Tibial artery (tissue), 4 donors: ENCODE data around the gene F10.

ENCODE experiments used
- DNase-seq, 2 donors: peaks; one replicate each; pipeline ENCODE4 v3.0.0-alpha.2; 2019
- H3K27ac ChIP-seq, 2 donors: fragments of 200-600 bp; sonication (generic) in 1 of 2; 1 replicate in 1 of 2; 2 replicates in 1 of 2; pipeline ENCODE4 v1.5.1; 2018 to 2019; ENCODE audit warnings: mild to moderate bottlenecking in 1 of 2
- H3K27me3 ChIP-seq, 2 donors: fragments of 200-600 bp; sonication (generic) in 1 of 2; one replicate each; pipeline versions ENCODE4 v1.5.1 to v1.6.0; 2016 to 2019
- H3K36me3 ChIP-seq, 3 donors: fragments of 200-600 bp; sonication (generic) in 2 of 3; one replicate each; pipeline ENCODE4 v1.5.1; 2016 to 2019; ENCODE audit warnings: mild to moderate bottlenecking in 2 of 3
- H3K4me1 ChIP-seq, 4 donors: fragments of 200-600 bp; sonication (generic) in 2 of 4; 1 replicate in 3 of 4; 2 replicates in 1 of 4; pipeline ENCODE4 v1.5.1; 2016 to 2019
- H3K4me3 ChIP-seq, 2 donors: fragments of 200-600 bp; sonication (generic) in 1 of 2; 1 replicate in 1 of 2; 2 replicates in 1 of 2; pipeline ENCODE4 v1.5.1; 2018 to 2019; ENCODE audit warnings: mild to moderate bottlenecking in 2 of 2
- H3K9me3 ChIP-seq, 3 donors: fragments of 200-600 bp; sonication (generic) in 1 of 3; one replicate each; pipeline ENCODE4 v1.5.1; 2016 to 2019
- intact Hi-C: fragments of 100-400 bp; cut with DNase I; formaldehyde crosslinking; loops from one replicate; pipeline ENCODE4 v1.15.0; 2023; ENCODE audit warnings: low total_unique reads
- TF ChIP-seq, protein P1 (sequence below), 2 experiments: fragments of 200-600 bp in 1 of 2; fragments of 450-650 bp in 1 of 2; IDR thresholded peaks; one replicate each; pipeline ENCODE4 v1.5.1; 2017 to 2019; ENCODE audit warnings: antibody characterized with exemption in 2 of 2, mild to moderate bottlenecking in 1 of 2, moderate library complexity in 1 of 2

Gene F10

DNA sequence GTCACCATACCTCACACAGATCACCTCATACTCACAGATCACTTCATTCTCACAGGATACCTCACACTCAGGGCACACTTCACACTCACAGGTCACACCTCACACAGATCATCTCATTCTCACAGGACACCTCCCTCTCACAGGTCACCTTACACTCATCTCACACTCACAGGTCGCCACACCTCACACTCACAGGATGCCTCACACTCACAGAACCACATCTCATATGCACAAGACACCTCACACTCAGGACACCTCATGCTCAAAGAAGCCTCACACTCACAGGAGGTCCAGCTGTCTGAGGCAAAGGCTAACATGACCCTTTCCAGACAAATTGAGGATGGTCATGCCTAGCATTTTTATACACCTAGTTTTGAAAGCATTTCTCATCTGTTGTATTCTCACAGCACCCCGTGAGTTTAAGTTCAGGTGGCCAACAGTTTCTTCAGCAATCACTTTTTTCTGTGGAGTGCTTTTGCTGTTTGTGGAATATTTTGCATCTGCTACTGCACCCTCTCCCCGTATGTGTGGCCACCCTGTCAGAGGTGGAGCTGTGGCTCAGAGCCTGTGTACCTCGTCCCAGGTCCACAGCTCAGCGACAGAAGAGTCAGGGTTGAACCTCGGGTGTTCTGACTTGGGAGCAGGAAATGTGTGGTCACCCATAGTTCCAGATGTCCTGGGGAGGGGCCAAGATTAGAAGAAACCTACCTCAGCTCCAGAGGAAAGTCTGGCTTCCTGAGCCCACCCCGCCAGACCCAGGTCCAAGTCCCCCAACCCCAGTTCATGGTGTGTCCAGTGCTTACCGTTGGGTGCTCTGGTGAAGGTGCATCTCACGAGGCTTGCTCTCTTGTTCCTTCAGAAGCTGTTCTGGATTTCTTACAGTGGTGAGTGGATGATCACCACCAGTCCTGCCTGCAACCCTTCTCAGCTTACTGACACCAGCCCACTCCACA, 9.4 kb upstream of the F10 start:
- intact Hi-C loops, result no loop called here
- Histone ChIP-seq H3K4me3 (no peak overlapping the region), H3K4me1 (peaks cover 0 to 18% (median 14%) of the 10 kb centered on the region in 4 donors), H3K9me3 (no peaks in the 10 kb centered on the region), H3K27me3 (peaks cover 0 to 31% of the 10 kb centered on the region in 2 donors), H3K36me3 (no peaks in the 10 kb centered on the region), H3K27ac (no peak overlapping the region)
- peak; percentile 10 to 35 for DNase-seq
- TF ChIP-seq, protein P1, sequence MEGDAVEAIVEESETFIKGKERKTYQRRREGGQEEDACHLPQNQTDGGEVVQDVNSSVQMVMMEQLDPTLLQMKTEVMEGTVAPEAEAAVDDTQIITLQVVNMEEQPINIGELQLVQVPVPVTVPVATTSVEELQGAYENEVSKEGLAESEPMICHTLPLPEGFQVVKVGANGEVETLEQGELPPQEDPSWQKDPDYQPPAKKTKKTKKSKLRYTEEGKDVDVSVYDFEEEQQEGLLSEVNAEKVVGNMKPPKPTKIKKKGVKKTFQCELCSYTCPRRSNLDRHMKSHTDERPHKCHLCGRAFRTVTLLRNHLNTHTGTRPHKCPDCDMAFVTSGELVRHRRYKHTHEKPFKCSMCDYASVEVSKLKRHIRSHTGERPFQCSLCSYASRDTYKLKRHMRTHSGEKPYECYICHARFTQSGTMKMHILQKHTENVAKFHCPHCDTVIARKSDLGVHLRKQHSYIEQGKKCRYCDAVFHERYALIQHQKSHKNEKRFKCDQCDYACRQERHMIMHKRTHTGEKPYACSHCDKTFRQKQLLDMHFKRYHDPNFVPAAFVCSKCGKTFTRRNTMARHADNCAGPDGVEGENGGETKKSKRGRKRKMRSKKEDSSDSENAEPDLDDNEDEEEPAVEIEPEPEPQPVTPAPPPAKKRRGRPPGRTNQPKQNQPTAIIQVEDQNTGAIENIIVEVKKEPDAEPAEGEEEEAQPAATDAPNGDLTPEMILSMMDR (IDR thresholded peaks at IDR 0.05), result no peak

DNA sequence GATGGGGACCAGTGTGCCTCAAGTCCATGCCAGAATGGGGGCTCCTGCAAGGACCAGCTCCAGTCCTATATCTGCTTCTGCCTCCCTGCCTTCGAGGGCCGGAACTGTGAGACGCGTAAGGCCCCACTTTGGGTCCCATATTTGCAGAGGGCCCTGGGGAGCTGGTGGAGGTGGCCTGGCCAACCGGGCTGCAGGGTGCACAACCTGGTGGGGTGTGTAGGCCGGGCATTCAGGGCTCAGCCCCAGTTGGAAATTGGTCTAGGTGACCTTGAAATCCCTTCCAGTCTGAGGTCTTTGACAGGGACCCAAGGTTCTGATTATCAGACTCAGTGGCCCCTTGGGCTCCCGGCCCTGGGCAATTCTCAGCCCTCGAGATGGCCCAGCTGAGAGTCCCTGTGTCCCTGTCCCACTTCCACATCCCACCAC, 8.7 kb upstream of the F10 start:
- no peaks in the 10 kb centered on the region for H3K9me3 ChIP-seq
- H3K27me3 ChIP-seq, result peaks cover 0 to 31% of the 10 kb centered on the region in 2 donors
- no peak overlapping the region for H3K27ac ChIP-seq
- no peak overlapping the region for H3K4me3 ChIP-seq
- peaks cover 0 to 18% (median 14%) of the 10 kb centered on the region in 4 donors for H3K4me1 ChIP-seq
- intact Hi-C loops, result no loop called here
- DNase-seq, result peak; percentile 13 to 43
- TF ChIP-seq, protein P1 (IDR thresholded peaks at IDR 0.05), result no peak
- H3K36me3 ChIP-seq, result no peaks in the 10 kb centered on the region

DNA sequence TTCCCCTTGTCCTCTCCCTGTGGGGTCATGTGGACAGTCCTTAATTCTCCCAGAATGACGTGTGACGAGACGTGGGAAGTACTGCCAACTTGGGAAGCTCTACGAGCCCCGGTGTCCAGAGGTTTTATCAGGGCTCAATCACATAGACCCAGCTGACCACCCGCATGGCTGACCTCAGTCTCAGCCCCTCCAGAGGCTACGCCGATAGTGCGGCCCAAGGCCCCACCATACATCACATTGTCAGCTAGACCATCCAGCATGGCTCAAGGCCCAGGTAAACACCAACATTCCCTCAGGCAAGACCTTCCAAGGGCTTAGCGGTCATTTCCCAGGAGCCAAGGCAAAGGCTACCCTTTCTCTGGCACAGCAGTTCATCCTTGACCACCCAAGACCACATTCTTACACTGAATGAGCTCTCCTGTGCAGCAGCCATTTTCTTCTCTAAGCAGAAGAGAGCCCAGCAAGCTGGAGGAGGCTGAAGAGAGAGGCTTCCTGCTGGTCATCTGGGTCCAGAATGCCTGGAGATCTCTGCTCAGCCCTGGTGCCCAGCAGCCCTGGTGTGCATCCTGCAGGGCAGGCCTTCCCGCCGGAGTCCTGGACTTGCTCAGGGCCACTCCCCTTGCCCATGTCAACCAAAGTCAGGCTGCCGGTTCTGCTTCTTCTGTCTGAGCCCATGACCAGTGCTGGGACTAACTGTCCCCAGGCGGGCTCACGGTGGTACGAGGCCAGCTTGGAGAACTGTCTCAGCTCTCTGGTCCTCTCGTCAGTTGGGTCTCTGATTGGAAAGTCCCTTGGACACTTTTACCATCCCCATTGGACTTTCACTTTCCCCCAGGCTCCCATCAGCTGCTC, 7.9 kb upstream of the F10 start:
- Histone ChIP-seq H3K4me1 (peaks cover 0 to 13% (median 10%) of the 10 kb centered on the region in 4 donors), H3K27ac (no peak overlapping the region), H3K27me3 (peaks cover 0 to 23% of the 10 kb centered on the region in 2 donors), H3K4me3 (no peak overlapping the region), H3K9me3 (no peaks in the 10 kb centered on the region), H3K36me3 (no peaks in the 10 kb centered on the region)
- TF ChIP-seq, protein P1 (IDR thresholded peaks at IDR 0.05), result no peak
- peak; percentile 9 to 32 for DNase-seq
- intact Hi-C loops, result no loop called here

DNA sequence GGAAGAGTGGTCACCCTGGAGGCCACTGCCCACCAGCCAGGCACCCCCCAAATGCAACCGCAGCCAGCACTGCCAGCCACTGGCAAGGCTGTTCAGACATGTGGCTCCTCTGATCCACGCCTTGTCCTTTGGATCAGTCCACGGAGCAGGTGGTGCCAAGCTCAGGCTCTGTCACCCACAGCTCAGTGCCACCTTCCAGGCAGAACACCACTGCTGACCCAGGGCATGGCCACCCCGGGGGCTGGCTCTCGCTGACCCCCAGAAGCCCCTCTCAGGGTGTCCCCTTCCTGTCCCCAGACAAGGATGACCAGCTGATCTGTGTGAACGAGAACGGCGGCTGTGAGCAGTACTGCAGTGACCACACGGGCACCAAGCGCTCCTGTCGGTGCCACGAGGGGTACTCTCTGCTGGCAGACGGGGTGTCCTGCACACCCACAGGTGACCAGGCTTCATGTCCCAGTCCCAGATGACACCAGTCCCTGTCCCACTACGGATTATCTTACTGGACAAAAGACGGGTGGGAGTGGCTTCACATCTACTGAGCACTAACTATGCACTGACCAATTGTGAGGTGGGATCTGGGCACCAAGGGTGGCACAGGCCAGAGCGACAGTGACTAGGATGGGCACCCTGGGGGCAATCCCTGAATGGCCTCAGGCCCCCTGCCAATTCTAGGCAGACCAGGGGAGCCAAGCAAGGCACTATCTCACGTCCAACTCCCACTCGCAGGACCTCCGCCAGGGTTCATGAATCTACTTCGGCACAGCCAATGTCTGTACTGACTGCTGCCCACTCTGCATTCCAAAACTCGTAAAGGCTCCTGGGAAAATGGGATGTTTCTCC, 7.0 kb upstream of the F10 start:
- TF ChIP-seq, protein P1 (IDR thresholded peaks at IDR 0.05), result no peak
- peak; percentile 13 to 60 for DNase-seq
- H3K4me1 ChIP-seq, result peaks cover 0 to 5% (median 2%) of the 10 kb centered on the region in 4 donors
- H3K36me3 ChIP-seq, result no peaks in the 10 kb centered on the region
- intact Hi-C loops, result no loop called here
- peaks cover 0 to 15% of the 10 kb centered on the region in 2 donors for H3K27me3 ChIP-seq
- H3K4me3 ChIP-seq, result no peak overlapping the region
- H3K27ac ChIP-seq, result no peak overlapping the region
- no peaks in the 10 kb centered on the region for H3K9me3 ChIP-seq
